ENCODE measurements around the gene TTLL7. TPM values are rescaled to one million over a fixed set of nuclear protein-coding genes. Genes with fewer than 3 reads are reported as not detected.

The TTLL7 gene
- total and polyA plus RNA-seq, 7 donors: 1.1 to 13.0 (median 5.0) TPM

GRCh38 chr1:83883979-83884378 is 115.0 kb downstream of the TTLL7 start:
- Histone ChIP-seq H3K27ac (no peak overlapping the region), H3K9me3 (no peaks in the 10 kb centered on the region), H3K4me1 (no peaks in the 10 kb centered on the region), H3K36me3 (ENCODE audit: insufficient read depth in 1 of 2, low read depth in 1 of 2) (peaks cover 0 to 8% of the 10 kb centered on the region in 2 donors), H3K27me3 (ENCODE audit: insufficient read depth in 3 of 3, low read length in 2 of 3) (no peaks in the 10 kb centered on the region), H3K4me3 (no peak overlapping the region)
- no peak for DNase-seq
- intact Hi-C loops (cut with DNase I): no loop called here
- no peak for TF ChIP-seq CTCF (IDR thresholded peaks at IDR 0.05)
- no peak for ATAC-seq

GRCh38 chr1:83882906-83883305 is 116.0 kb downstream of the TTLL7 start:
- H3K27me3 ChIP-seq (ENCODE audit: insufficient read depth in 3 of 3, low read length in 2 of 3): no peaks in the 10 kb centered on the region
- ATAC-seq: no peak

GRCh38 chr1:83872515-83872914 is 126.4 kb downstream of the TTLL7 start:
- intact Hi-C loops (cut with DNase I): no loop called here
- ATAC-seq (no peak), DNase-seq (no peak)
- WGBS, 3 donors: 86 to 94% (median 89%) methylated on average over 2 of the region's 2 CpGs
- no peak overlapping the region for H3K4me3 ChIP-seq
- H3K27me3 ChIP-seq (ENCODE audit: insufficient read depth in 3 of 3, low read length in 2 of 3): no peaks in the 10 kb centered on the region
- no peaks in the 10 kb centered on the region for H3K9me3 ChIP-seq
- no peak overlapping the region for H3K27ac ChIP-seq
- H3K4me1 ChIP-seq: no peaks in the 10 kb centered on the region
- no peaks in the 10 kb centered on the region for H3K36me3 ChIP-seq (ENCODE audit: insufficient read depth in 1 of 2, low read depth in 1 of 2)
- TF ChIP-seq CTCF (IDR thresholded peaks at IDR 0.05): no peak

More at GRCh38 chr1:83882906-83883305, 116.0 kb downstream of the TTLL7 start:
- peaks cover 0 to 8% of the 10 kb centered on the region in 2 donors for H3K36me3 ChIP-seq (ENCODE audit: insufficient read depth in 1 of 2, low read depth in 1 of 2)
- intact Hi-C loops (cut with DNase I): no loop called here
- no peak overlapping the region for H3K4me3 ChIP-seq
- no peak for DNase-seq
- TF ChIP-seq CTCF (IDR thresholded peaks at IDR 0.05): no peak
- H3K27ac ChIP-seq: no peak overlapping the region
- WGBS, 3 donors: 34 to 36% (median 35%) methylated on average over 2 of the region's 2 CpGs
- H3K4me1 ChIP-seq: no peaks in the 10 kb centered on the region
- no peaks in the 10 kb centered on the region for H3K9me3 ChIP-seq

- H3K4me3 ChIP-seq: no peak overlapping the region
- H3K27me3 ChIP-seq (ENCODE audit: insufficient read depth in 3 of 3, low read length in 2 of 3): peaks cover 0 to 3% (median 0%) of the 10 kb centered on the region in 3 donors
- ATAC-seq (no peak), DNase-seq (no peak)
- H3K4me1 ChIP-seq: no peaks in the 10 kb centered on the region
- H3K27ac ChIP-seq: no peak overlapping the region
- WGBS, 3 donors: 71 to 77% (median 76%) methylated on average over 2 of the region's 2 CpGs
- TF ChIP-seq CTCF (IDR thresholded peaks at IDR 0.05): no peak
- H3K9me3 ChIP-seq: no peaks in the 10 kb centered on the region
- no peaks in the 10 kb centered on the region for H3K36me3 ChIP-seq (ENCODE audit: insufficient read depth in 1 of 2, low read depth in 1 of 2)
- intact Hi-C loops (cut with DNase I): loop anchor here in 1 of 2 donors (2.0 kb wide), 1 partner anchor 60 kb away; no protein-coding TSS in a partner anchor
These were observed 133.9 kb downstream of the TTLL7 start for GRCh38 chr1:83864991-83865390.

Data from psoas muscle (tissue), 8 donors.